Measurements from ENCODE around the gene GALNT1.

GRCh38 chr18:35713545-35713944 is 132.0 kb downstream of the GALNT1 start:
- TF ChIP-seq, protein P1, sequence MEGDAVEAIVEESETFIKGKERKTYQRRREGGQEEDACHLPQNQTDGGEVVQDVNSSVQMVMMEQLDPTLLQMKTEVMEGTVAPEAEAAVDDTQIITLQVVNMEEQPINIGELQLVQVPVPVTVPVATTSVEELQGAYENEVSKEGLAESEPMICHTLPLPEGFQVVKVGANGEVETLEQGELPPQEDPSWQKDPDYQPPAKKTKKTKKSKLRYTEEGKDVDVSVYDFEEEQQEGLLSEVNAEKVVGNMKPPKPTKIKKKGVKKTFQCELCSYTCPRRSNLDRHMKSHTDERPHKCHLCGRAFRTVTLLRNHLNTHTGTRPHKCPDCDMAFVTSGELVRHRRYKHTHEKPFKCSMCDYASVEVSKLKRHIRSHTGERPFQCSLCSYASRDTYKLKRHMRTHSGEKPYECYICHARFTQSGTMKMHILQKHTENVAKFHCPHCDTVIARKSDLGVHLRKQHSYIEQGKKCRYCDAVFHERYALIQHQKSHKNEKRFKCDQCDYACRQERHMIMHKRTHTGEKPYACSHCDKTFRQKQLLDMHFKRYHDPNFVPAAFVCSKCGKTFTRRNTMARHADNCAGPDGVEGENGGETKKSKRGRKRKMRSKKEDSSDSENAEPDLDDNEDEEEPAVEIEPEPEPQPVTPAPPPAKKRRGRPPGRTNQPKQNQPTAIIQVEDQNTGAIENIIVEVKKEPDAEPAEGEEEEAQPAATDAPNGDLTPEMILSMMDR (IDR thresholded peaks at IDR 0.05; ENCODE audit: low read length): no peak
- TF ChIP-seq EZH2phosphoT487 (IDR thresholded peaks at IDR 0.05; ENCODE audit: low read length) (no peak), EZH2 (optimal IDR thresholded peaks at IDR 0.05; ENCODE audit: low read depth, low read length) (no peak)
